Activated naive CD8-positive, alpha-beta T cell treated with anti-CD3 and anti-CD28 coated beads, Interleukin-2, amount 10 ng/mL, durations not matched to agents 7 days and 5 days (primary cell): ENCODE data around the gene AREG. TPM values are rescaled to one million over a fixed set of nuclear protein-coding genes. Genes with fewer than 3 reads are reported as not detected.

Experiments used
- ATAC-seq: fragments of 150-1000 bp; cut with Tn5 transposase; one replicate; pipeline ENCODE4 v1.10.0; 2021; ENCODE audit warnings: low read depth, moderate library complexity
- POLR2A ChIA-PET: fragments of 350-600 bp; sonication (Branson Sonifier 250); formaldehyde crosslinking; loops from one replicate; lab custom pipeline; 2021; ENCODE audit warnings: antibody characterized with exemption; lab: Charles Lee
- DNase-seq: peaks from one replicate; pipeline ENCODE4 v3.0.0; 2021
- H3K27ac Mint-ChIP-seq: one replicate; pipeline ENCODE4 v1.8.0; 2022; ENCODE audit warnings: mild to moderate bottlenecking, mixed read lengths
- H3K27me3 Mint-ChIP-seq: one replicate; pipeline ENCODE4 v1.8.0; 2022; ENCODE audit warnings: mild to moderate bottlenecking, moderate library complexity, mixed read lengths
- H3K36me3 Mint-ChIP-seq: one replicate; pipeline ENCODE4 v1.8.0; 2021; ENCODE audit warnings: mild to moderate bottlenecking, mixed read lengths
- H3K4me1 Mint-ChIP-seq: one replicate; pipeline ENCODE4 v1.8.0; 2021; ENCODE audit warnings: mixed read lengths
- H3K4me3 Mint-ChIP-seq: one replicate; pipeline ENCODE4 v1.8.0; 2022; ENCODE audit warnings: mild to moderate bottlenecking, moderate library complexity, mixed read lengths
- H3K9me3 Mint-ChIP-seq: one replicate; pipeline ENCODE4 v1.8.0; 2021; ENCODE audit warnings: mixed read lengths
- total RNA-seq, 2 experiments: library from RNA; stranded (reverse); gene quantifications; one replicate each; pipeline ENCODE4 v1.2.3, GENCODE V29; 2021

Gene AREG
- total RNA-seq, 2 experiments from 2014 or later = 0.40 TPM; not detected in 1

DNA sequence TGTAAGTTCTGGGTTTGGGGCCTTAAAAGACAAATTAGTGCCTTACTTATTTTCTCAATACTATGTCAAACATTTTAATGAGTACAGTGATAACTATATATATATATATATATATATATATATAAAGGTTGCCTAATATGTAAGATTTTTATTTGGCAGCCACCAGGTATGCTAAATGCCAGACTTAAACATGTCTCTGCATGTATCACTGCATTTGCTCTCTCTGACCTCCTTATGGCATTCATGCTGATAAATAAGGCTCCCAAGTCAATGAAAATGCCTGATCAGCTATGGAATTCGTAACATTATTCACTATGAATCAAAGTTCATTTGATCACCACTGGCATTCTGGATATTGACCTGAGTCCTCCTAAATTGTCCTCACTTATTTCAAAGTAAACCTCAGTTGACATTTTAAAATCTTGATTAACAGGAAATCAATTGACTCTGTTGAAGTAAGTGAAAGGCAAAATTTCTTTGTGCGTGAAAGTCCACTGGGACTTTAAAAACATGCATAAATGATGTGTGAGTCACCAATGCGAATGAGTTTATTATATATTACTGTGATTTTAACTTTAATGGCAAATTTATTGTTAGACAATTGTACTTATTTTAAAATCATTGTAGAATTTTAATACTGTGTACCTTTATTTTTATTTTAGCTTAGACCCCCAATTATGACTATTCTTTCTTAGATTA lies 29.2 kb upstream of the AREG start:
- POLR2A ChIA-PET = no interaction called here
- H3K27ac Mint-ChIP-seq = no peak overlapping the region
- no peak for DNase-seq
- H3K4me3 Mint-ChIP-seq = no peak overlapping the region
- peaks cover 8% of the 10 kb centered on the region for H3K27me3 Mint-ChIP-seq
- no peaks in the 10 kb centered on the region for H3K36me3 Mint-ChIP-seq
- H3K9me3 Mint-ChIP-seq = no peaks in the 10 kb centered on the region
- H3K4me1 Mint-ChIP-seq = no peaks in the 10 kb centered on the region
- no peak for ATAC-seq

DNA sequence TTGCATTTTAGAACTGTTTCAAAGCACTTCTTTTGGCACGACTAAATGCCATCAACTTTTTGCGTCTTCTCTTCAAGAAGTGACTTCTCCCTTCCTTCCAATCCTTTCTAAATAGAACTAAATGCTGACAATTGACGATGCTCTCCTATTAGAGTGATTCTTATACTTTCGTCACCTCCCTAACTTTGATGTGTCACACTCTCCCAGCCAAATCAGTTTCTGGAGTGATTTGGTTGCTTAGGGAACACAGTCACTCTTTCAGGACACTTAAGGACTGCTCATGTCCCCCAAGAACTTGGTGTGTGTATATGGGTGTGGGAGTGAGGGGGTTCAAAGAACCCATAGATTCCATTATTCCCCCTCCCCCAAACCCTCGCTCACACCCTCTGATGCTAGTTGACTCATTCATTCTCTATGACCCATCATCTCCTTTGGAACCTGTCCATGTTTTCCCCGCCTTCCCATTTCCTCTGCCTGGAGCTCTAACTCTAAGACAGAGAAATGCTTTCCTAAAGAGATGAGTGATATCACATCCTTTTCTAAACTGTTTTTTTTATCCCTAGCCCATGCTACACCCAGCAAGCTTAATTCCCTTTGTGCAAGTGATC lies 26.8 kb upstream of the AREG start:
- Mint-ChIP-seq H3K9me3 (no peaks in the 10 kb centered on the region), H3K4me1 (no peaks in the 10 kb centered on the region), H3K36me3 (no peaks in the 10 kb centered on the region), H3K4me3 (no peak overlapping the region), H3K27ac (no peak overlapping the region), H3K27me3 (peaks cover 14% of the 10 kb centered on the region)
- DNase-seq (no peak), ATAC-seq (no peak)
- POLR2A ChIA-PET = no interaction called here

DNA sequence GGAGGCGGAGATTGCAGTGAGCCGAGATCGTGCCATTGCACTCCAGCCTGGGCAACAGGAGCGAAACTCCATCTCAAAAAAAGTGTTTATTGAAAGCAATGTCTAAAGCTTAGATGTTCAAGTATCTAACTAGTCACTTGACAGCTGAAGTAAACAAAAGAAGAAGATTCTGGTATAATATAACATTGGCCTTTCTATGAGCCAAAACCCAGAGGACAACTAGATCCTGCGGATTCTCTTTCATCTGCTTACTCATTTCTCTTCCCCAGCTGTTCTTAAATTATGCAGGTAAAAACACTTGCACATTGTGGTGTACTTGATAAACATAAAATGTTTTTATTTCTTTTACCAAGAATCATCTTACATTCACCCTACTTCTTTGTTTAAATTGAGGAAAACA lies 24.1 kb upstream of the AREG start:
- POLR2A ChIA-PET = no interaction called here
- DNase-seq (no peak), ATAC-seq (no peak)
- Mint-ChIP-seq H3K4me3 (no peak overlapping the region), H3K27me3 (peaks cover 14% of the 10 kb centered on the region), H3K9me3 (no peaks in the 10 kb centered on the region), H3K27ac (no peak overlapping the region), H3K4me1 (no peaks in the 10 kb centered on the region), H3K36me3 (no peaks in the 10 kb centered on the region)

DNA sequence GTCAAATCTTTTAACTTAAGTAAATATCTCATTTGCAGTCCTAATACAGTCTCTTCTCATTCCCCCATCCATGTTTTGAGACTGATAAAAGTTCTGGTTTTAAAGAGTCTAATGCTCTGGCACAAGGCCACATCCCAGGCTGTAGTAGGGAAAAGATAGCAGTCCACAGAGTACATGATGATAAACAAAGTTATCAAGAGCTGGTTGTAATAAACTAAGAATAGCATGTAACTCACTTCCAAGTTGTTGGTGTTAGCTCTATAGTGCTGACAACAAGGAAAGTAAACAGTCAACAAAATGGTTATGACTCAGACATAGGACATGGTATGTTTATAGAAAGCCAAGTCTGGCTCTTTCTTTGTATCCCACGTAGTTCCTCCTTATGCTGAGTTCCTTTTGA lies 21.8 kb upstream of the AREG start:
- Mint-ChIP-seq H3K27ac (no peak overlapping the region), H3K27me3 (peaks cover 12% of the 10 kb centered on the region), H3K4me3 (no peak overlapping the region), H3K36me3 (no peaks in the 10 kb centered on the region), H3K9me3 (no peaks in the 10 kb centered on the region), H3K4me1 (no peaks in the 10 kb centered on the region)
- ATAC-seq (no peak), DNase-seq (no peak)
- POLR2A ChIA-PET = no interaction called here

DNA sequence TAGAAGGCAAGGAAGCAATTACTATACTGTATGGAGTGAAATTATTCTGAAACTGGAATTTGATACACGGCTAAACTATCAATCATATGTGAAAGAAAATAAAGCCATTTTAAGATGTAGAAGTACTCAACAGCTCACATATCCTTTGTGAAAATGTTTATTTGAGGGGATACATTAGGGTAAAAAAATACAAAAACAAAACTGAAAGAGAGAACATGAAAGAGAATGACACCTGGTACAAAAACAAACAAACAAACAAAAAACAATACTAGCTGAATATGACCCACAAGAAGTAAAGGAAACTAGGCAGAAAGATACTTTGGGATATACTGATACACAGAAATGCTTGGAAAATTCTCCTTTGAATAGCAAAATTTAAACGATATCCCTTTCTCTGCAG lies 20.8 kb upstream of the AREG start:
- Mint-ChIP-seq H3K27me3 (peaks cover 7% of the 10 kb centered on the region), H3K36me3 (no peaks in the 10 kb centered on the region), H3K27ac (no peak overlapping the region), H3K9me3 (no peaks in the 10 kb centered on the region), H3K4me1 (no peaks in the 10 kb centered on the region), H3K4me3 (no peak overlapping the region)
- no peak for ATAC-seq
- POLR2A ChIA-PET = no interaction called here
- no peak for DNase-seq

DNA sequence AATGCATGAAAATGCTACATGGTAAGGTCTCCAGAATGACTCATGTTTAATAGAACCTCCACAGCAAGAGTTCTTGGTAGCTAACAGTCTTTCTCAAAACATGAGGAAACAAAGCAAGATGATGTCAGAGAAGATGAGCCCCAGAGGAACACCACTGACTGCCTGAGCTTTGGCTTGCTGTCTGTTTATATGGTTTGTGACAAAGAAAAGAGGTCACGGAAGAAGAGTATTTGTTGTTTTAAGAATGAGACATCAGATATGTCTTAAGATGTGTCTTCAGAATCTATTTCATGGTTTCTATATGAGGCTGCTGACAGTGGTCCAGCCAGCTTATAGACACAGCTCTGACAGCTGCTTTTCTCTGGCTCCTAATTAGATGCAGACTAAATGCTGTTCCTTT lies 18.8 kb upstream of the AREG start:
- no peak for ATAC-seq
- POLR2A ChIA-PET = no interaction called here
- H3K36me3 Mint-ChIP-seq = no peaks in the 10 kb centered on the region
- H3K4me3 Mint-ChIP-seq = no peak overlapping the region
- no peaks in the 10 kb centered on the region for H3K9me3 Mint-ChIP-seq
- H3K4me1 Mint-ChIP-seq = peaks cover 1% of the 10 kb centered on the region
- no peak overlapping the region for H3K27ac Mint-ChIP-seq
- H3K27me3 Mint-ChIP-seq = peaks cover 5% of the 10 kb centered on the region
- no peak for DNase-seq

DNA sequence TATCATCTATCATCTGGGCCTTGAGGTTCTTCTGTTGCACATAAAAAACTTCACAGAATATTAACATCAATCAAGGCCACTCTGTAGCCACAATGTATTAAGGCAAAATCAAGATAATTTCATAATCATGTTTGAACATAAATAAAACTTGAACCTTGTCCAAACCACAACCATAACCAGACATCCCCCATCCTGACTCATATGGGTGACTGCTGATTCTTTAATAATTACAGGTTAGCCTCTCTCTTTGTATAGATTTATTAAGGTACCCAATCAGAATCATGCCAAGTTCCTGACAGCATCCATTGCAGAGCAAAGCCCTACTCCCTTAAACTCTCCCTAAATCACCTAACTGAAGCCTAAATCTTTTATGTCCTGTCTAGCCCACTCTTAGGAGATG lies 16.7 kb upstream of the AREG start:
- H3K4me1 Mint-ChIP-seq = peaks cover 2% of the 10 kb centered on the region
- no peaks in the 10 kb centered on the region for H3K9me3 Mint-ChIP-seq
- no peaks in the 10 kb centered on the region for H3K27me3 Mint-ChIP-seq
- H3K36me3 Mint-ChIP-seq = no peaks in the 10 kb centered on the region
- H3K27ac Mint-ChIP-seq = no peak overlapping the region
- no peak for ATAC-seq
- POLR2A ChIA-PET = interaction anchor here (0.6 kb wide), 1 partner anchor 1346 kb away, joined by 3 read pairs; no protein-coding TSS in a partner anchor
- DNase-seq = no peak
- H3K4me3 Mint-ChIP-seq = no peak overlapping the region

DNA sequence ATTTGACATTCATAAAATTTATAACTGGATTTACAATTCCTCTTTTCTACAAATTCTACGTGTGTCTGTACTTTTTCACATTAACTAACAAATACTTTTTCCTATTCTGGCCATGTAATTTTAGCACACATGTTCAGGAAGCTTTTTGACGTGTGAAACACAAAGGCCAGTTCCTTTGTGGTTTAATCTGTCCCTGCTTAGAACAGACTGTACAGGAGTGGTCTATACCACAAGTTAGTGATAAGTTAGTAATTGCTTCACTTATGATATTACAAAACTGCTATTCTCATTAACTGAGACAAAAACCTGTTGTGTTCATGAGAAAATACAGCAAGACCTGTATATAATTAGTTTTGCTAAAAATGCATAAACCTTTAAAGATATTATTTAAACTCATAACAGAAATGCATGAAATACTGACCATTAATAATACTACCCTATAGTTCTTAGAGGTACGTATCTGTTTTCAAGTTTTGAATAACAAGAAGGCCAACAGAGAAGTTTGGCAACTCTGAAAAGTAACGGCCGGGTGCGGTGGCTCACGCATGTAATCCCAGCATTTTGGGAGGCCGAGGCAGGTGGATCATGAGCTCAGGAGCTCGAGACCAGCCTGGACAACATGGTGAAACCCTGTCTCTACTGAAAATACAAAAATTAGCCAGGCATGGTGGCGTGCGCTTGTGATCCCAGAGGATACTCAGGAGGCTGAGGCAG lies 13.7 kb upstream of the AREG start:
- POLR2A ChIA-PET = no interaction called here
- ATAC-seq (no peak), DNase-seq (no peak)
- Mint-ChIP-seq H3K4me3 (no peak overlapping the region), H3K9me3 (no peaks in the 10 kb centered on the region), H3K4me1 (peaks cover 2% of the 10 kb centered on the region), H3K27me3 (no peaks in the 10 kb centered on the region), H3K27ac (no peak overlapping the region), H3K36me3 (no peaks in the 10 kb centered on the region)

DNA sequence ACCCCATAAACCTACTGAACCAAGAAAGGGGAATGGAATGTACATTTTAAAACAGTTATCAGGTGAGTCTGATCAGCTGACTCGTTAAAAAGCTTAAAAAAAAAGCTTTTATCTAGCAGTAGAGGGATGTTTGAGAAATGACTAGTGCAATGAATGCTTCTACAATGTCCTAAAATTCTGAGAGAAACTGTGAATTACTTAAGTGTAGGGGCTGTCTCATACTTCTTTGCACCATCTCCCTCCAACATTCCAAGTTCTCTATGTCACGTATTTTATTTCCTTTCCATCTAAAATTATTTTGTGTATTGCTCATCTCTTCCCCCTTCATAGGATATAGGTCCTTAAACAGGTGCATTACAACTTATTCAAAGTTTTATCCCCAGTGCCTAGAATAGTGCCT lies 11.9 kb upstream of the AREG start:
- POLR2A ChIA-PET = no interaction called here
- H3K27me3 Mint-ChIP-seq = no peaks in the 10 kb centered on the region
- ATAC-seq (no peak), DNase-seq (no peak)
- no peak overlapping the region for H3K27ac Mint-ChIP-seq
- no peaks in the 10 kb centered on the region for H3K9me3 Mint-ChIP-seq
- H3K4me1 Mint-ChIP-seq = peaks cover 2% of the 10 kb centered on the region
- no peaks in the 10 kb centered on the region for H3K36me3 Mint-ChIP-seq
- H3K4me3 Mint-ChIP-seq = no peak overlapping the region

DNA sequence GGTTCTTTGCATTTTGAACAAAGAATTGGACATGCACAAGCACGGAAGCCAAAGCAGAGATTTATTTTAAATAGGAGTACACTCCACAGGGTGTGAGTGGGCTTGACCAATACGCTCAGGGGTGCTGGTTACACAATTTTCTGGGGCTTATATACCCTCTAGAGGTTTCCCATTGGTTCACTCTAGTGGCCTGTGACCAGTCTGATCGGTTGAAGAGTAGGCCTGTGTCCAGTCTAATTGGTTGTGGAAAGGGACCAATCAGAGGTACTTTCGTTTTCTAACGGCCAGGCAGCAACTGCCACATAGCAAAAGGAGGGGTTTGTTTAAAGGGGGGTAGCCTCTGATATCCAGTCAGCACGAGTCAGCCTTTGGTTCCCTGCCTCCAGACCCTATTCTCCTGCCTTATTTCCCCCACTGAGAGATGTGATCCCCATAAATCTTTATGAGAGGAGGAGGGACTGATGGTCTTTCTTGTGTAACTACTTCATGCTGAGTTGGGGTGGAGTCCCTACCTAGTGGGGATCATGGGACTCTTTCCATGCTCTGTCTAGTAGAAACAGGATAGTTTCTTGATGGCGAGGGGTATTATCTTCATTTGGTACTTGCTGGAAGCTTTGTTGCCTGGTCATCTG lies 11.3 kb upstream of the AREG start:
- Mint-ChIP-seq H3K9me3 (no peaks in the 10 kb centered on the region), H3K27ac (no peak overlapping the region), H3K4me1 (peaks cover 2% of the 10 kb centered on the region), H3K36me3 (no peaks in the 10 kb centered on the region), H3K27me3 (no peaks in the 10 kb centered on the region), H3K4me3 (no peak overlapping the region)
- DNase-seq (no peak), ATAC-seq (no peak)
- POLR2A ChIA-PET = no interaction called here

DNA sequence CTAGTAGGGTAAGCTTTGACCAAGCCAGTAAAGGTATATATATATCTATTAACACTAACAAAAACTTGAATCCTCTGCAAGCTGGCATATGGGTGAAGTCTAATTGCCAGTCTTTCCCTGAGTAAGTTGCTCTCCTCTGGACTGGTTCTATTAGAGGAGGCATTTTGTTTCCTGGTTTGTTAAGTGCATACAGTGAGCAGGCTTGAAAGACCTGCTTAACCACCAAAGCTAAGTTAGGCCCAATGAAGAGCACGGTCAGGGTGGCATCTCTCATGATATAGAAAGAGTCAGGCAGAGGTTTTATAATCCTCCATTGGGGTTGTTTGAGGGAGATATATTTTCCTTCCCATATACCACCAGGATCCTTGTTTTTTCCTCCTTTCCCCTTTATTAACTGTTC lies 9.6 kb upstream of the AREG start:
- ATAC-seq = no peak
- Mint-ChIP-seq H3K36me3 (no peaks in the 10 kb centered on the region), H3K27ac (no peak overlapping the region), H3K4me3 (no peak overlapping the region), H3K9me3 (peaks cover 6% of the 10 kb centered on the region), H3K27me3 (peaks cover 2% of the 10 kb centered on the region), H3K4me1 (peaks cover 2% of the 10 kb centered on the region)
- POLR2A ChIA-PET = no interaction called here
- no peak for DNase-seq

DNA sequence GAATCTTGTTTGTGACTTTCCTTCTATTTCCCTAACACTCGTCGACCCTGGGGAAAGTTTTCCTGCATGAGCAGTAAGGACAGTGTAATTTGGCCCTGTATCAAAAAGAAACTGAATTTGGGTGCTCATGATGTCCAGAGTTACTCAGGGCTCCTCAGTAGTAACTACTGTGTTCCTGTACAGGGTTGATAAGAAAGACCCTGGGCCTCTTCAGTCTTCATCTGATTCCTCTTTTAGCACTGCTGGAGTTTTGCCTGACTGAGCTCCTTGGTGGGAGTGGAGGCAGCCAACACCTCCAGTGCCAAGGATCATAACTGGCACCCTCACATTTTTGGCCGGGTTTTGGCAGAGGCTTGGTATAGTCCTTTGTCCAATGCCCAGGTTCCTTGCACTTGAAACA lies 7.1 kb upstream of the AREG start:
- Mint-ChIP-seq H3K4me3 (no peak overlapping the region), H3K27ac (no peak overlapping the region)
- POLR2A ChIA-PET = no interaction called here

DNA sequence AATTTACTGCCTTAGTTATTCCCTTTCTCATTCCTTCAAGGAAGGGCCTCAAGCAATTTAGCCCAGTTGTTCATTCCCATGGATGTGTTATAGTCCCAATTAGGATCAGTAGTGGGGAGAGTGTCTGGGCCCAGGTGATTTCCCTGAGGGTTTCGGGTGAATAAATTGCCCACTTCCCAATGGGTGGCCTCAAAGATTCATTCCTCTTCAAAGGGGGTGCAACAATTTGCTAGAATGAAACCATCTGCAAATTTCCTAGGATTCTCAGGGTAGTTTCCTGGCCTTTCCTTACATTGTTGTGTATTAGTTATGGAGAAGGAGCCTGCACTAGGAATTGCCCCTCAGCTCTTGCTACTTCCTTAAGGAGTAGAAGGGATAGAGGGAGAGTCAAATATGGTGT lies 6.3 kb upstream of the AREG start:
- no peaks in the 10 kb centered on the region for H3K36me3 Mint-ChIP-seq
- peaks cover 6% of the 10 kb centered on the region for H3K9me3 Mint-ChIP-seq
- no peaks in the 10 kb centered on the region for H3K4me1 Mint-ChIP-seq
- no peak overlapping the region for H3K27ac Mint-ChIP-seq
- ATAC-seq = no peak
- no peak overlapping the region for H3K4me3 Mint-ChIP-seq
- POLR2A ChIA-PET = no interaction called here
- peaks cover 2% of the 10 kb centered on the region for H3K27me3 Mint-ChIP-seq
- no peak for DNase-seq

More for the DNA sequence above, 7.1 kb upstream of the AREG start:
- Mint-ChIP-seq H3K9me3 (peaks cover 6% of the 10 kb centered on the region), H3K4me1 (no peaks in the 10 kb centered on the region), H3K27me3 (peaks cover 2% of the 10 kb centered on the region), H3K36me3 (no peaks in the 10 kb centered on the region)
- ATAC-seq = no peak
- no peak for DNase-seq
